GM19324 (cell line): ENCODE measurements around the gene GJB4.
"Not testable (repeated sequence)": the region's sequence is repeated elsewhere in the genome, so short reads cannot be mapped to it uniquely, and the experiment has no call there.

Experiments
- ATAC-seq: cut with Tn5 transposase; IDR thresholded peaks from one replicate; pipeline ENCODE4 v1.9.1; 2021; ENCODE audit warnings: mild to moderate bottlenecking, moderate library complexity; ENCODE audit not compliant: unreplicated experiment, low FRiP score

GJB4 gene

GRCh38 chr1:34746101-34746500 is 13.4 kb upstream of the GJB4 start:
- ATAC-seq, result no peak

DNA sequence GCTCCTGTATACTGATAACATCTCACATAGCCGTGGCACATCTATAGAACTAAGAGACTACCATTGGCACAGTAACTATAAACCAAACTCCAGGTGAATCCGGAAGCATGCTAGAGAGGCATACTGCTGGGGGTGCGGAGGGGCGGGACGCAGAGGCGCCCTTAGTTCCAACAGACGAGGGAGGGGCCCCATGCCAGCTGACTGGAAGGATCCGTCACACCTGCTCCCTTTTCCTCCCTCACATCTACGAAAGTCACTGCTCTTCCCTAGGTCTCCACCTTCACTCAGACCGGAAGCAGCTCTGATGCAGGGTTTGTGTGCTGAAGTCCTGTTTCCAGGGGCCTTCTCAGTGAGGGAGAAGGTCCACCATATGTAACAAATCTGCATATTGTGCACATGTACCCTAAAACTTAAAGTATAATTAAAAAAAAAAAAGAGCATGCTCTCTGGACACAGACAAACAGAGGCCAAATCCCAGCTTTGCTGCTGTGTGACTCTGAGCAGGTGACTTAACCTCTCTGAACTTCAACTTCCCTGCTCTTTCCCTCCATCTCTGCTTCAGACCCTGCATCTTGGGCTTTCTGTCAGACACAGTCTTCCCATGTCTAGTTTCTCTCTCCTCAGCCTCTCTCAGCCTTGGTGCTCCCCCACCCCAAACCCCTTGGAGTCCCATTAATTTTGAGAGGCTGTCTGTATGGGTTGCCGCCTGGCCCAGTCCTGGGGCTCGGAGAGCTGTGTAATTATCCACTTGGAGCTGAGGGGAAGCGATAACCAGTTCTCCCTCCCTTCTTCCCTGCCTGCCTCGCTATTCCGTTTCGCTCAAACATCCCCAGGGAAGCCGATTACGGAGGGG is 12.5 kb upstream of the GJB4 start:
- ATAC-seq, result no peak

DNA sequence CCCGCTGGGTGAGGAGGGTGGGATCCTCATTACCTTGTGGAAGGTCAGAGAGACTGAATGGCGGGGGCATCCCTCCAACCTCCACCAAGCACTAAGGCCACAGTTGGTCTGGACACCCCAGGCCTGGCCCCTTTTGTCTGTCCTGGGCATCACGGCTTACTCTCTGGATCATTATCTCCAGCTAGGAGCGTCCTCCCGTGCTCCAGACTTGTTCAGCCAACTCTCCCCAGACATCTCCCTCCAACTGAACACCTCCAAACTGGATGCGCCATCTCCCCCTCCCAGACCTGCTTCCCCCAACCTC is 11.9 kb upstream of the GJB4 start:
- no peak for ATAC-seq

DNA sequence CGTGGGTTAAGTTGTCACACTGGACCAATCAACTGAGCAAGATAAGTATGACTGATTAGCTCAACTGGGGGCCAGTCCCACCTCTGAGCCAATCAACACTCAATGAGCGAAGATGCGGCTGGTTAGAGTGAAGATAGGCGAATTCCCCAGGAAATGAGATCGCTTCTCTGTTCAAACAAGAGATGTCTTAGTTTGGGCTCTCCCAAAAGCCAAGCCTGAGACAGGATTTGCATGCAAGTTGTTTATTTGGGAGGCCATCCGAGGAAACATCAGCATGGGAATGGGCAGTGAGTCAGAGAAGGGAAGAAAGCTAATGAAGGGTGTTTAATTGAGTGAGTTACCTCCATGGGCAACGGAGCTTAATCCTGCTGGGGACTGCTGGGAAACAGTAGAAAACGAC is 9.5 kb upstream of the GJB4 start:
- no peak for ATAC-seq

DNA sequence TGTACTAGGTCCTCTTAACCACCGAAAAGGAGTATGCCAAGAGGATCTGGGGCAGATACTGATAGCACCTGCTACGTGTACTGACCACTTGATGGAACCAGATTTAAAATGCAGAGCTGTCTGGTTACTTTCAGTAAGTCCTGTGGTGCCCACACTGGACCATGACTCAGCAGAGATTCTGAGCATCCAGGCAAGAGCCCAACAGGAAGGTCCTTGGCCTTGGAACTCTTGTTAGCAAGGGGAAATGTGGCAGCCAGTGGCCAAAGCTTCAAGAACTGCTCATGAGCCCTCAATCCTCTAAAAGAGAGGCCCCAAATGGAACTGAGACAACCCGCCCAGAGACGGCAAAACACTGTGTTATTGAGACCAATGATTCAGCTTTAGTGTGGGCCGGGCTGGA is 8.9 kb upstream of the GJB4 start:
- ATAC-seq, result no peak

DNA sequence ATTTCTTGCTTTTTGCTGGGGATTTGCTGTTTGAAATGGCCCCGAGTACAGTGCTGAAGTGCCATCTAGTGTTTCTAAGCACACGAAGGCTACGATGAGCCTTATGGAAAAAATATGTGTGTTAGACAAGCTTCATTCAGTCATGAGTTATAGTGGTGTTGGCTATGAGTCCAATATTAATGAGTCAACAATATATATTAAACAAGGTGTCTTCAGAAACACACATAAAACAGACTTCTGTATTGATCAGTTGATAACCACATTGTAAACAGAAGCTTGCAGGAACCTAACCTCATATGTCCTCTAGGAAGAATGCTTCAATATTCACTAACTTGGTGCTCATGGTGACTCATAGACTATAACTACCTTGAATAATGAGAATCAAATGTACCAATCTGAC is 6.4 kb upstream of the GJB4 start:
- ATAC-seq, result no peak

DNA sequence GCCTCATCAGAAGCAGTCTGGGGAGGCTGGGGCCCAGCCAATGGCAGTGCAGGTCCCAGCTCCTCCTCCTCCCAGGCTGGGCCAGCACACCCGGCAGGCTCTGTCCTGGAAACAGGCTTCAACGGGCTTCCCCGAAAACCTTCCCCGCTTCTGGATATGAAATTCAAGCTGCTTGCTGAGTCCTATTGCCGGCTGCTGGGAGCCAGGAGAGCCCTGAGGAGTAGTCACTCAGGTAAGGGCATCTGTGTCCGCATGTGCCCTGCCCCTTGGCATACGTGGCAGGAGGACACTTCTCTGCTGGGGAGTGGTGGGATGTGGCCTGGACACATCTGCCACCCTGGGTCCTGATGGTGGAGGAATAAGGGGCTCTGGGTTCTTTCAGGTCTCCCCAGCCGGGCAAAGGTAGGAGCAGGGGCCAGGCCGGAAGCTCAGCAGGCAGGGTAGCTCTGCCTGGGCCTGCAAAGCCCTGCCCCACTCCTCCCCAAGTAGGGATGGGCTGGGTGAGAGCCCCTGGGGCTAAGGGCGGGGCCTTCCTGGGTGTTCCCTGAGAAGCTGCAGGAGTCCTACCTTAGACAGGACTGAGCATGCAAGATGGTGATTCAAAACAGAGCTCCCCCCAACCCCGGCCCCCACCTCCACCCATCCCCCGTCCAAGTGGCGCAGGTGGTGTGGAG is 4.4 kb upstream of the GJB4 start, which contains the start of gene GJB5:
Gene GJB5 (plus strand): TSS at position 84 of the 674 bp plus-strand sequence. CDS start 2,284 bp downstream, outside the sequence.
- no peak for ATAC-seq

GRCh38 chr1:34755961-34756360 is 3.6 kb upstream of the GJB4 start:
- no peak for ATAC-seq

DNA sequence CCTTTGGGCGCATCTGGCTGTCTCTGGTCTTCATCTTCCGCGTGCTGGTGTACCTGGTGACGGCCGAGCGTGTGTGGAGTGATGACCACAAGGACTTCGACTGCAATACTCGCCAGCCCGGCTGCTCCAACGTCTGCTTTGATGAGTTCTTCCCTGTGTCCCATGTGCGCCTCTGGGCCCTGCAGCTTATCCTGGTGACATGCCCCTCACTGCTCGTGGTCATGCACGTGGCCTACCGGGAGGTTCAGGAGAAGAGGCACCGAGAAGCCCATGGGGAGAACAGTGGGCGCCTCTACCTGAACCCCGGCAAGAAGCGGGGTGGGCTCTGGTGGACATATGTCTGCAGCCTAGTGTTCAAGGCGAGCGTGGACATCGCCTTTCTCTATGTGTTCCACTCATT is 2.2 kb upstream of the GJB4 start:
- no peak for ATAC-seq

GRCh38 chr1:34758751-34759150 is 789 bp upstream of the GJB4 start:
- ATAC-seq, result no peak

DNA sequence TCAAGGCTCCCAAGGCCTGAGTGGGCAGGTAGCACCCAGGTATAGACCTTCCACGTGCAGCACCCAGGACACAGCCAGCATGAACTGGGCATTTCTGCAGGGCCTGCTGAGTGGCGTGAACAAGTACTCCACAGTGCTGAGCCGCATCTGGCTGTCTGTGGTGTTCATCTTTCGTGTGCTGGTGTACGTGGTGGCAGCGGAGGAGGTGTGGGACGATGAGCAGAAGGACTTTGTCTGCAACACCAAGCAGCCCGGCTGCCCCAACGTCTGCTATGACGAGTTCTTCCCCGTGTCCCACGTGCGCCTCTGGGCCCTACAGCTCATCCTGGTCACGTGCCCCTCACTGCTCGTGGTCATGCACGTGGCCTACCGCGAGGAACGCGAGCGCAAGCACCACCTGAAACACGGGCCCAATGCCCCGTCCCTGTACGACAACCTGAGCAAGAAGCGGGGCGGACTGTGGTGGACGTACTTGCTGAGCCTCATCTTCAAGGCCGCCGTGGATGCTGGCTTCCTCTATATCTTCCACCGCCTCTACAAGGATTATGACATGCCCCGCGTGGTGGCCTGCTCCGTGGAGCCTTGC is 1.7 kb downstream of the GJB4 start:
- no peak for ATAC-seq

DNA sequence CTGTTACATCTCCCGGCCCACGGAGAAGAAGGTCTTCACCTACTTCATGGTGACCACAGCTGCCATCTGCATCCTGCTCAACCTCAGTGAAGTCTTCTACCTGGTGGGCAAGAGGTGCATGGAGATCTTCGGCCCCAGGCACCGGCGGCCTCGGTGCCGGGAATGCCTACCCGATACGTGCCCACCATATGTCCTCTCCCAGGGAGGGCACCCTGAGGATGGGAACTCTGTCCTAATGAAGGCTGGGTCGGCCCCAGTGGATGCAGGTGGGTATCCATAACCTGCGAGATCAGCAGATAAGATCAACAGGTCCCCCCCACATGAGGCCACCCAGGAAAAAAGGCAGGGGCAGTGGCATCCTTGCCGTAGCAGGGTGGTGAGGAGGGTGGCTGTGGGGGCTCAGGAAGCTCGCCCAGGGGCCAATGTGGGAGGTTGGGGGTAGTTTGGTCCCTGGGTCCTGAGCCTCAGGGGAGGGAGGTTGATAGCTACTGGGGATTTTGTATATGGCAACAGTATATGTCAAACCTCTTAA is 2.3 kb downstream of the GJB4 start:
- no peak for ATAC-seq

DNA sequence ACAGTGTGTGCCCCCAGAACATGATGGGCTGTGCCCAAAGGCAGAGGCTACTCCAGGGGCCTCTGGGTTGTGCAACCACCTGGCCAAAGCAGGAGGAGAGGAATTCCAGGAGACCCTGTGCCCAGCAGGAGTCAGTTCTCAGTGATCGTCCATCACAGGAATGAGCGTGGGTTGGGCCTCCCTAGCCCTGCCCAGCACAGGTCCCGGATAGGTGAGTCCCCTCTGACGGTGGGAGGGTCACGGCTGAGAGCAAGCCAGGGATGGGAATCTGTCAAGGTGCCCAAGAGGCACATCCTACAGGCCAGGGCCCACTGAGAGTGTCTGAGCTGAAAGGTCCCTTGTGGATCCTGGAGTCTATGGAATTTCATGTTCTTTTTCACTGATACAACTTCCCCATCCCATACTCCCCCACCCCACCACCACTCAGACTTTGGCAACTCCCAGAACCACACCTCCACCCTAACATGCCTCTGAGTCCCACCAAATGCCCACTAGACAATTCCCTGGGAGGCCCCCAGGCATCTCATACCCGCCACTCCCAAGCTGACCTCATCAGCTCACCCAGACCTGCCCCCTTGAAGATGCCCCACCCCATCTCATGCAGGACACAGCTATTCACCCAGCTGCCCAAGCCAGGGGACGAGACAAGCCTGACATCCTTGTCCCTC is 3.1 kb downstream of the GJB4 start:
- no peak for ATAC-seq

- ATAC-seq, result no peak
Observed at GRCh38 chr1:34763142-34763781, 3.7 kb downstream of the GJB4 start.

GRCh38 chr1:34768856-34769255 is 9.3 kb downstream of the GJB4 start:
- no peak for ATAC-seq

GRCh38 chr1:34770891-34771504 is 11.5 kb downstream of the GJB4 start:
- no peak for ATAC-seq

- no peak for ATAC-seq
Observed at GRCh38 chr1:34771573-34772371, 12.2 kb downstream of the GJB4 start.

GRCh38 chr1:34773114-34773513 is 13.6 kb downstream of the GJB4 start:
- ATAC-seq, result not testable (repeated sequence)

GRCh38 chr1:34774957-34775356 is 15.4 kb downstream of the GJB4 start:
- ATAC-seq, result no peak
